Endodermal cell (in vitro differentiated cells): Measurements from ENCODE around the gene PDILT. TPM values are rescaled to one million over a fixed set of nuclear protein-coding genes. Genes with fewer than 3 reads are reported as not detected.

Source experiments
- DNase-seq: peaks from one replicate; pipeline ENCODE4 v3.0.0-alpha.2; 2017
- H3K27ac ChIP-seq: 2 replicates; pipeline ENCODE4 v1.5.1; 2013; ENCODE audit warnings: mild to moderate bottlenecking, low read depth, low read length, moderate library complexity
- H3K27me3 ChIP-seq: 2 replicates; pipeline ENCODE4 v1.6.1; 2013; ENCODE audit warnings: mild to moderate bottlenecking, low read length, moderate library complexity; ENCODE audit not compliant: insufficient read depth, control insufficient read depth, poor library complexity, severe bottlenecking
- H3K36me3 ChIP-seq: 2 replicates; pipeline ENCODE4 v1.7.0; 2013; ENCODE audit warnings: mild to moderate bottlenecking, low read length, moderate library complexity; ENCODE audit not compliant: control insufficient read depth, insufficient read depth
- H3K4me1 ChIP-seq: one replicate; pipeline ENCODE4 v1.7.0; 2013; ENCODE audit warnings: low read length; ENCODE audit not compliant: control insufficient read depth, insufficient read depth
- H3K4me3 ChIP-seq: 2 replicates; pipeline ENCODE4 v1.5.1; 2013; ENCODE audit warnings: mild to moderate bottlenecking, low read length, moderate library complexity
- H3K9ac ChIP-seq: 2 replicates; pipeline ENCODE4 v1.6.1; 2013; ENCODE audit warnings: mild to moderate bottlenecking, low read length, moderate library complexity; ENCODE audit not compliant: poor library complexity, severe bottlenecking; ENCODE audit errors: extremely low read depth
- H3K9me3 ChIP-seq: 2 replicates; pipeline ENCODE4 v1.6.1; 2013; ENCODE audit warnings: mild to moderate bottlenecking, low read length, moderate library complexity; ENCODE audit not compliant: control insufficient read depth
- H3K27ac Mint-ChIP-seq: 2 replicates; pipeline ENCODE4 v1.8.0; 2020; ENCODE audit warnings: mixed read lengths
- H3K27me3 Mint-ChIP-seq: 2 replicates; pipeline ENCODE4 v1.8.0; 2021; ENCODE audit warnings: mild to moderate bottlenecking, mixed read lengths; ENCODE audit not compliant: insufficient read depth
- H3K36me3 Mint-ChIP-seq: 2 replicates; pipeline ENCODE4 v1.8.0; 2020; ENCODE audit warnings: low read depth, mixed read lengths
- H3K4me1 Mint-ChIP-seq: 2 replicates; pipeline ENCODE4 v1.8.0; 2020; ENCODE audit warnings: mixed read lengths
- H3K4me3 Mint-ChIP-seq: 2 replicates; pipeline ENCODE4 v1.8.0; 2020; ENCODE audit warnings: mild to moderate bottlenecking, moderate library complexity, mixed read lengths
- H3K9me3 Mint-ChIP-seq: 2 replicates; pipeline ENCODE4 v1.8.0; 2020; ENCODE audit warnings: mild to moderate bottlenecking, mixed read lengths
- WGBS, 2 experiments: methylation state at CpG; one replicate each; pipeline versions ENCODE4 v1.1.5 to v1.1.7; 2013; ENCODE audit warnings: missing lambda C conversion rate in 2 of 2, mixed read lengths in 1 of 2; ENCODE audit not compliant: insufficient coverage in 1 of 2, insufficient read length in 1 of 2; 5-methylcytosine and 5-hydroxymethylcytosine counted together
- total RNA-seq, 2 donors: library from RNA; stranded (reverse); fragmentation: NEBNext Ultra II Directional in 1 of 2; extraction: Animal tissue kit (Norgen Biotek cat#: 25700) in 1 of 2; gene quantifications; 2 replicates in 1 of 2; 3 replicates in 1 of 2; pipeline ENCODE4 v1.2.1, GENCODE V29; 2021
- TF ChIP-seq, protein P1 (sequence below): fragments of 200-600 bp; sonication (generic); conservative IDR thresholded peaks from 2 replicates; pipeline ENCODE4 v1.5.0; 2021; ENCODE audit warnings: antibody characterized with exemption, mild to moderate bottlenecking

PDILT gene
- total RNA-seq, 2 donors from 2014 or later, result not detected

GRCh38 chr16:20310421-20311395 is 93.8 kb downstream of the PDILT start:
- no peaks in the 10 kb centered on the region for H3K36me3 ChIP-seq
- H3K4me3 ChIP-seq, result no peak overlapping the region
- no peak overlapping the region for H3K27ac ChIP-seq
- no peaks in the 10 kb centered on the region for H3K9me3 ChIP-seq
- Mint-ChIP-seq H3K27me3 (peaks cover 2% of the 10 kb centered on the region), H3K9me3 (no peaks in the 10 kb centered on the region), H3K36me3 (no peaks in the 10 kb centered on the region), H3K27ac (no peak overlapping the region), H3K4me1 (no peaks in the 10 kb centered on the region), H3K4me3 (no peak overlapping the region)
- TF ChIP-seq, protein P1, sequence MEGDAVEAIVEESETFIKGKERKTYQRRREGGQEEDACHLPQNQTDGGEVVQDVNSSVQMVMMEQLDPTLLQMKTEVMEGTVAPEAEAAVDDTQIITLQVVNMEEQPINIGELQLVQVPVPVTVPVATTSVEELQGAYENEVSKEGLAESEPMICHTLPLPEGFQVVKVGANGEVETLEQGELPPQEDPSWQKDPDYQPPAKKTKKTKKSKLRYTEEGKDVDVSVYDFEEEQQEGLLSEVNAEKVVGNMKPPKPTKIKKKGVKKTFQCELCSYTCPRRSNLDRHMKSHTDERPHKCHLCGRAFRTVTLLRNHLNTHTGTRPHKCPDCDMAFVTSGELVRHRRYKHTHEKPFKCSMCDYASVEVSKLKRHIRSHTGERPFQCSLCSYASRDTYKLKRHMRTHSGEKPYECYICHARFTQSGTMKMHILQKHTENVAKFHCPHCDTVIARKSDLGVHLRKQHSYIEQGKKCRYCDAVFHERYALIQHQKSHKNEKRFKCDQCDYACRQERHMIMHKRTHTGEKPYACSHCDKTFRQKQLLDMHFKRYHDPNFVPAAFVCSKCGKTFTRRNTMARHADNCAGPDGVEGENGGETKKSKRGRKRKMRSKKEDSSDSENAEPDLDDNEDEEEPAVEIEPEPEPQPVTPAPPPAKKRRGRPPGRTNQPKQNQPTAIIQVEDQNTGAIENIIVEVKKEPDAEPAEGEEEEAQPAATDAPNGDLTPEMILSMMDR, result no peak
- no peak for DNase-seq
- H3K9ac ChIP-seq, result no peak overlapping the region
- H3K4me1 ChIP-seq, result no peaks in the 10 kb centered on the region
- 89 to 94% methylated on average over 7 to 11 of the region's 11 CpGs for WGBS, 2 experiments
- peaks cover 8% of the 10 kb centered on the region for H3K27me3 ChIP-seq

DNA sequence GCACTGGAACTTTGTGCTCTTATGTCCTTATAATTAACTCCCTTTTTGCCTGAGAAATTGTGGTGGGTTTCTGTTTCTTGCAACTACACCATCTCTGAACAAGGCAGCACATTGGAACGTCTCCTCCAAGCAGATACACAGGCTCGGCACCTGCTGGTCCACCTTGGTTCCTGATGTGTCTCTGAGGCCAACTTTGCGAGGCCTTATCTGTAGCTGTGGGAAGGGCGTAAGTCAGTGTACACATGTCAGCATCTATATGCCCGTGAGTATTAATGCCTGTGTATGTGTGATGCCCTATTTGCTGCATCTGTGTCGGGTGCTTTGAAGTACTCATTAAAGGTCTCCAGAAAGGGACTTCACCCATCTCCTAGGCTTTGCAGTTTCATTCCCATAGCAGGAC is 94.8 kb downstream of the PDILT start:
- H3K27ac Mint-ChIP-seq, result no peak overlapping the region
- no peaks in the 10 kb centered on the region for H3K9me3 Mint-ChIP-seq
- H3K4me1 ChIP-seq, result no peaks in the 10 kb centered on the region
- no peak overlapping the region for H3K4me3 ChIP-seq
- H3K36me3 ChIP-seq, result no peaks in the 10 kb centered on the region
- no peak overlapping the region for H3K4me3 Mint-ChIP-seq
- no peaks in the 10 kb centered on the region for H3K36me3 Mint-ChIP-seq
- H3K27ac ChIP-seq, result no peak overlapping the region
- peaks cover 8% of the 10 kb centered on the region for H3K27me3 ChIP-seq
- peaks cover 2% of the 10 kb centered on the region for H3K27me3 Mint-ChIP-seq
- 88 to 89% methylated on average over 3 to 6 of the region's 6 CpGs for WGBS, 2 experiments
- H3K9ac ChIP-seq, result no peak overlapping the region
- TF ChIP-seq, protein P1, result no peak
- no peaks in the 10 kb centered on the region for H3K9me3 ChIP-seq
- H3K4me1 Mint-ChIP-seq, result no peaks in the 10 kb centered on the region
- no peak for DNase-seq

Other genes with a start within 250 kb of the PDILT start
- not detected for gene GP2, start 77.2 kb downstream of the PDILT start, total RNA-seq
- not detected for gene UMOD, start 52.0 kb downstream of the PDILT start, total RNA-seq
- gene ACSM5, start 4.8 kb upstream of the PDILT start, total RNA-seq, result not detected
- gene ACSM2A, start 46.8 kb upstream of the PDILT start, total RNA-seq, result not detected
- gene ACSM2B, start 171.6 kb upstream of the PDILT start, total RNA-seq, result not detected